K562 (cell line): Measurements from ENCODE around the gene FCRL6. TPM values are rescaled to one million over a fixed set of nuclear protein-coding genes. Genes with fewer than 3 reads are reported as not detected.

Experiments
- polyA plus RNA-seq, 8 experiments: library from polyadenylated mRNA; depleted of rRNA in 4 of 8; stranded (reverse) in 5 of 8; unstranded in 3 of 8; fragments of >200 nt; fragmentation: Nextera tagmentation in 2 of 8; fragmentation: Illumina TruSeq in 1 of 8; extraction: Ambion mirVana in 2 of 8; extraction: Trizol in 1 of 8; gene quantifications; 2 replicates each; pipeline versions ENCODE4 v1.2.1 to v1.2.3, GENCODE V29; 2011 to 2014; ENCODE audit warnings: inconsistent platforms in 1 of 8, missing spikeins in 1 of 8
- total RNA-seq, 7 experiments: library from RNA; depleted of rRNA in 6 of 7; stranded (reverse); fragments of >200 nt in 6 of 7; fragmentation: Illumina TruSeq in 2 of 7; extraction: Trizol in 2 of 7; gene quantifications; 2 replicates each; pipeline versions ENCODE4 v1.2.1 to v1.2.3, GENCODE V29; 2011 to 2021; ENCODE audit warnings: low replicate concordance in 1 of 7
- TF ChIP-seq, protein P1 (sequence below), 2 experiments: fragments of 450-650 bp; formaldehyde crosslinking in 1 of 2; IDR thresholded peaks; 2 replicates each; pipeline versions ENCODE4 v1.4.0 to v1.6.1; 2014 to 2020; ENCODE audit warnings: mild to moderate bottlenecking in 2 of 2, borderline replicate concordance in 1 of 2, low read depth in 1 of 2

The FCRL6 gene
- total and polyA plus RNA-seq, 9 of the 15 experiments (the other 6 are each of a cell fraction or from before 2014, with no cell fraction given): not detected

DNA sequence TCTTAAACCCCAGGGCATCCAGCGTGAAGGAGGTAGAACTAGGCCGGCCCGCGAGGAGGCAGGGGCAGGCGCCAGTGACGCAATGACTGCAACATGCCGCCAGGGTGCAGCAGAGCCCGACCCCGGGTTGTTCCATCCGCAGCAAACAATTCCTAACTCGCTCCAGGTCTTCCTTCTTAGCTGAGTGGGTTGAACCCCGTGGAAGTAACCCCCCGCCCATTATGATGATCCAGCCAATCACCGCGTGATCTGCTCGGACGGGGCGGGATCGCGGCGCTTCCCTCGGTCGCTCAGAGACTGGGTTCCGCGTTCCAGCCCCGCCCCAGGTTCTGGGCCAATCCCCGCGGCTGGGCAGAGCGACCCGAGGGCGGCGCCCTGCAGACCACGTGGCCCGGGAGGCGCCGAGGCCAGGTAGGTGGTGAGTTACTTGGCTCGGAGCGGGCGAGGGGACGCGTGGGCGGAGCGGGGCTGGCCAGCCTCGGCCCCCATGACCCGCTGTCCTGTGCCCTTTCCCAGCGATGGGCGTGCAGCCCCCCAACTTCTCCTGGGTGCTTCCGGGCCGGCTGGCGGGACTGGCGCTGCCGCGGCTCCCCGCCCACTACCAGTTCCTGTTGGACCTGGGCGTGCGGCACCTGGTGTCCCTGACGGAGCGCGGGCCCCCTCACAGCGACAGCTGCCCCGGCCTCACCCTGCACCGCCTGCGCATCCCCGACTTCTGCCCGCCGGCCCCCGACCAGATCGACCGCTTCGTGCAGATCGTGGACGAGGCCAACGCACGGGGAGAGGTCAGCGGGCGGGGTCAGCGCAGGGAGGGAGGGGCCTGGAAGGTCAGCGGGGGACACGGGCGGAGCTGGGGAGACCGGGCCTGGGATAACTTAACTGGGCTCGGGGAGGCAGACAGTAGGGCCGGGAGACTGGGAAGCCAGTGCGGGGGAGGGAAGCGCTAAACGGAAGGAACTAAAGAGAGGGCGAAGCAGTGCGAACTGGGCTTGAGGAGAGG lies 21.3 kb upstream of the FCRL6 start, which contains the start of gene DUSP23 (continued):
- TF ChIP-seq, protein P1, sequence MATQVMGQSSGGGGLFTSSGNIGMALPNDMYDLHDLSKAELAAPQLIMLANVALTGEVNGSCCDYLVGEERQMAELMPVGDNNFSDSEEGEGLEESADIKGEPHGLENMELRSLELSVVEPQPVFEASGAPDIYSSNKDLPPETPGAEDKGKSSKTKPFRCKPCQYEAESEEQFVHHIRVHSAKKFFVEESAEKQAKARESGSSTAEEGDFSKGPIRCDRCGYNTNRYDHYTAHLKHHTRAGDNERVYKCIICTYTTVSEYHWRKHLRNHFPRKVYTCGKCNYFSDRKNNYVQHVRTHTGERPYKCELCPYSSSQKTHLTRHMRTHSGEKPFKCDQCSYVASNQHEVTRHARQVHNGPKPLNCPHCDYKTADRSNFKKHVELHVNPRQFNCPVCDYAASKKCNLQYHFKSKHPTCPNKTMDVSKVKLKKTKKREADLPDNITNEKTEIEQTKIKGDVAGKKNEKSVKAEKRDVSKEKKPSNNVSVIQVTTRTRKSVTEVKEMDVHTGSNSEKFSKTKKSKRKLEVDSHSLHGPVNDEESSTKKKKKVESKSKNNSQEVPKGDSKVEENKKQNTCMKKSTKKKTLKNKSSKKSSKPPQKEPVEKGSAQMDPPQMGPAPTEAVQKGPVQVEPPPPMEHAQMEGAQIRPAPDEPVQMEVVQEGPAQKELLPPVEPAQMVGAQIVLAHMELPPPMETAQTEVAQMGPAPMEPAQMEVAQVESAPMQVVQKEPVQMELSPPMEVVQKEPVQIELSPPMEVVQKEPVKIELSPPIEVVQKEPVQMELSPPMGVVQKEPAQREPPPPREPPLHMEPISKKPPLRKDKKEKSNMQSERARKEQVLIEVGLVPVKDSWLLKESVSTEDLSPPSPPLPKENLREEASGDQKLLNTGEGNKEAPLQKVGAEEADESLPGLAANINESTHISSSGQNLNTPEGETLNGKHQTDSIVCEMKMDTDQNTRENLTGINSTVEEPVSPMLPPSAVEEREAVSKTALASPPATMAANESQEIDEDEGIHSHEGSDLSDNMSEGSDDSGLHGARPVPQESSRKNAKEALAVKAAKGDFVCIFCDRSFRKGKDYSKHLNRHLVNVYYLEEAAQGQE (IDR thresholded peaks at IDR 0.05; ENCODE audit: borderline replicate concordance): peak; percentile 88
- TF ChIP-seq, protein P1 (CRISPR knock-in tag; IDR thresholded peaks at IDR 0.05; ENCODE audit: low read depth): peak; percentile 70; the same call in 1 of the 2 replicates
